GM21723 (cell line): ENCODE measurements around the gene SPECC1L.
"Not testable (repeated sequence)": the region's sequence is repeated elsewhere in the genome, so short reads cannot be mapped to it uniquely, and the experiment has no call there.

Source experiments
- ATAC-seq: cut with Tn5 transposase; IDR thresholded peaks from one replicate; pipeline ENCODE4 v1.9.1; 2021; ENCODE audit warnings: mild to moderate bottlenecking, moderate library complexity; ENCODE audit not compliant: unreplicated experiment

Gene SPECC1L

GRCh38 chr22:24245584-24246561, 24.8 kb upstream of the SPECC1L start:
- ATAC-seq = not testable (repeated sequence)

DNA sequence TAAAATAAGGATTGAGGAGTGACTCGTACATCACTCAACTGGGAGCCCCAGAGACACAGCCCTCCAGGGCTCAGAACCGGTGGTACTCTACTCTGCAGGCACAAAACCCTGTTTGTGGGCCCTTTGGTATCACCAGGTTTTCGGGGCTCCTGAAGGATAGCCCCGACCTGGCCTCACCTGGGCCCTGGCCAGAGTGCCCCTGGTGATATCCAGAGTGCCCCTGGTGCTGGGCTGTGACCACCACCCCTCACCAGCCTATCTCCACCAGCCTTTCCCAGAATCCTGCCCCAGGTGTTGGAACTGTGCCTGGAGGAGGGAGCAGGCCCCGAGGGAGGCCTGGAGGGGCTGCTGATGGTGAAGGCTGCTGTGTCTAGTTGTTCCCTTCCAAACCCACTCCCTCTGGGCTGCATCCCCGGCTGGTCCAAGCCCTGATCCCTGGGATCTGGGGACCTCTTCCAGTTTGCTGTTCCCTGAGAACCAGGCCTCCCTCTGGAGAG, 23.6 kb upstream of the SPECC1L start:
- no peak for ATAC-seq

DNA sequence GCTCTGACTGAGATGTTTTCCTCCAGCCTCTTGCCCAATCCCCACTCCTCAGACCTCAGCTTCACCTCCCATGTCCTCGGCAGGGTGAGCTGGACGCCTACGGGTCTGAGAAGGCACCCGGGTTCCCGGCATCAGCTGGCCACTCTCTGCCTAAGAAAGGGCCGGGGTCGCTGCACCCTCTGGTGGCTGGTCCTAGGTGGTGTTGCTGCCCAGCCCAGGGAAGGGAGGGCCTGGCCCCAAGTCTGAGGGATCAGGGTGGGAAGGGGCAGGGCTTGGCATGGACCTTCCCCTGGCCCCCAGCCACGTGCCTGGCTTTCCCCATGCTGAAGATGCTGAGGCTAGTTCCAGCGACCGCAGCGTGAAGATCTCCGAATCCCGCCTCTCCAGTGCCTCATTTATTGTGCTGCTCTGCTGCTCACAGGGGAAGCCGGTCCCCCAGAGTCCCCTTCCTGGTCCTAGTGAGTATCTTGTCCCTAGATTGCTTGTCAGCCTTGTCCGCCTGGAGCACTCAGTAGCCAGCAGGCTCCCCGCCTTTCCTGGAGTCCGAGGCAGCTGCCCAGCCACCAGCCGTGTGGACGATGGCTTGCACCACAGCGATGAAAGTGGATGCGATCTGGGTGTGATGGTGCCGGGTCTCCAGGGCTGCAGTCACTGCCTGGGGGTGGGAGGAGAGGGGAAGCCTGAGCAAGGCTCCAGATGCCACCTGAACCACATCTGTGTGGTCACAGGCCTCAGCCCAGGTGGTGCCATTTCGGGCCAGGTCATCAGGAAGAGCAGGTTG, 22.9 kb upstream of the SPECC1L start:
- ATAC-seq = no peak

- ATAC-seq = not testable (repeated sequence)
These were observed 22.0 kb upstream of the SPECC1L start for GRCh38 chr22:24248611-24249010.

DNA sequence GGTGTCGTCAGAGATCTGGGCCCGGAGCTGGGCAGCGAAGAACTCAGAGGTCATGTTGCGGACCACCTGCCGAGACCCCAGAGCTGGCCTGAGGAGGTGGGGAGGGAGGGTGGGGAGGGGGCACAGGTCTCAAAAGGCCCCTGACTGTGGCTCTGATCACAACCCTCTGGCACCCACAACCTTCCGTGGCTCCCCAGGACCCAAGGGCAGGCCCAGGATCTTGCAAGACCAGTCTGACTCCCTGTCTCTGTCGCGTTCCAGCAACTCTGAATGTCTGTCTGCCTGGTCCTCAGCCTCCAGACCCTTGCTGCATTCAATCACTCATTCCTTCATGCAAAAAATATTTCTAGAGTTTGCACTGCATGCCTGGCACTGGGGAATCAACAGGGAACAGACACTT, 21.2 kb upstream of the SPECC1L start:
- not testable (repeated sequence) for ATAC-seq

DNA sequence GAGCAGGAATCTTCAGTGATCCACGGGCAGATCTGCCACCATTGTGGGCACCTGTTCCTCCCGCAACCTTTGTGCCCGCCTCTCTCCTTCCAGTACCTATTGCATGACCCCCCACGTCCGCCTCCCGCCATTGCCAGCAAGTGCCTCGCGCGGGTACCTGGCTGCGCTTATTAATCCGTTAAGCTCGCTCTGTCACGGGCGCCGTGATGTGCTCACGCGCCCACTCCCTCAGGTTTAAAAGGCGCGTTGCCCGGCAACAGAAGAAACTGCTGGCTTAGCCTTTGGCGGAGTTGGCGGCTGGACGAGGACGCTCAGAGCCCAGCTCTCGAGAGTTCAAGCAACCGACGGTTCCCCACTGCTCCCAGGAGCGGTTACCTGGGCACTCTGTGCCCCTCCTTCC, 19.3 kb upstream of the SPECC1L start:
- not testable (repeated sequence) for ATAC-seq

DNA sequence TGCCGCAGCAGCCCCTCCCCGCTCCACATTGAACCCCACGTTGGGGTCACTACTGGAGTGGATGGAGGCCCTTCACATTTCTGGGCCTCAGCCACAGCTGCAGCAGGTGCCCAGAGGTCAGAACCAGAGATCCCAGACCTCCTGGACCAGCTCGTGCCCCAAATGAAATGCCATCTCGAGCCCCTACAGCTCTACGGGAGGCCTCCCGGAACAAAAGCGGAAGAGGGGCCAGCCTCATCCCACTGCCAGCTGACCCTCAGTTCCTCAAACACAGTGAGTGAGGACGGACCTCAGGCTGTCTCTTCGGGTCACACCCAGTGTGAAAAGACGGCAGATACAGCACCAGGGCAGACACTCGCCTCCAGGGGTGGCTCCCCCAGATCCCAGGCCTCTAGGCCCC, 17.5 kb upstream of the SPECC1L start:
- not testable (repeated sequence) for ATAC-seq

- ATAC-seq = not testable (repeated sequence)
These were observed 14.5 kb upstream of the SPECC1L start for GRCh38 chr22:24256136-24256535.

GRCh38 chr22:24256736-24257135, 13.9 kb upstream of the SPECC1L start:
- not testable (repeated sequence) for ATAC-seq

GRCh38 chr22:24259459-24259858, 11.2 kb upstream of the SPECC1L start:
- ATAC-seq = not testable (repeated sequence)

GRCh38 chr22:24262185-24262749, 8.4 kb upstream of the SPECC1L start:
- not testable (repeated sequence) for ATAC-seq

DNA sequence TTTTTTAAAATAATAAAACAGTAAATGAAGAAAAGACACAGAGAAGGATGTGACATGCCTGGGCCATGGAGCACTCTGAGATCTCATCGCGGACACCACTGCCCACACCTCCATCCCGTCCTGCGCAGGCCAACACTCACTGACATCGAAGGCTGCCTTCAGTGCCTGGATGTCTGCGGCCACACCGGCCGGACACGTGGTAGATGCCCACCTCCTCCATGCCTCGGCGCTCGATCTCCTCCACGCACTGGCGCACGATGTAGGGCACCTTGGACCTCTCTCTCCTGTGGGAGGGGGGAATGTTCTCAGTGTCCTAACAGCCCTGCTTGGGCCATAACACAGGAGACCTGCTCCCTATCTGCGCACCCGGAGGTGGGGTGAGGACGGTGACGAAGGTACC, 7.2 kb upstream of the SPECC1L start:
- ATAC-seq = not testable (repeated sequence)

- ATAC-seq = not testable (repeated sequence)
These were observed 6.2 kb upstream of the SPECC1L start for GRCh38 chr22:24264329-24264896.

DNA sequence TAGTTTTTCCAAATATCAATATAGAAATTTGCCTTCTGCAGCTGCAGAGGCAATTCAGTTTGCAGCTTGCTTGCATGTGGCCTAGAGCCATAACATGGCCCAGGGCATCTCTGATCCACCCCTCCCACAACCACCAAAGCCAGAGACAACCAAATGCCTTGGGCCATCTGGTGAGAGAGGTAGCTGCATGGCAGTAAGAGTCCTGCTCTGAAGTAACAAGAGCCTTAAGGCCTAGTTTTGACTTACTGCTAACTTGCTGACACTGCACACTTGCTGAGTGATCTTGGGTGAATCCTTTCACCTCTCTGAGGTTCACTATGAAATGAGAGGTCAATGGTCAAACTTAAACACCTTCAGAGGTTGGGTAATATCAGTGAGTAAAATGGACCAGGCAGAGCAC, 4.9 kb upstream of the SPECC1L start:
- ATAC-seq = no peak

GRCh38 chr22:24266495-24266894, 4.1 kb upstream of the SPECC1L start:
- not testable (repeated sequence) for ATAC-seq

DNA sequence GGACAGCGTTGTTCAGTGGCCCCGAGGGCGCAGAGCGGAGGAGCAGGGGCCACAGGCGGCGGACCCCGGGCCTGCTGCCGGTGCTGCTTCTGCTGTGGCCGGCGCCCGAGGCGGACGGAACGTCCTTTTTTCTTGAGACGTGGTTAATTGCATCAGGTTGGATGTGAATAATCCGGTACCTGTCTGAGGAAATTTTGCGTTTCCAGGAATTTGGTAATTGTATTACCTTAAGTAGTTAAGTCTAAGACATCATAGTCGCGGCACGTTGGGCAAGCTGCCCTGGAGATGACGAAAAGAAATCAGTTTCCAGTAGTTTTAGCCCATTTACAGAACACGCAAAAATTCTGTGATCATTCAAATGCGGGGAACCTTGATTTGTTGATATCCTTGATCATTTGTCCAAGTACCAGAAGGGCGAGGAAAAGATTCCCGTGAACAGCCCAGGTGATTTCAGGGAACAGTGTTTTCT, 789 bp downstream of the SPECC1L start:
- ATAC-seq = peak; percentile 28

- ATAC-seq = not testable (repeated sequence)
These were observed 2.4 kb downstream of the SPECC1L start for GRCh38 chr22:24273031-24273430.

GRCh38 chr22:24273906-24274305, 3.3 kb downstream of the SPECC1L start:
- not testable (repeated sequence) for ATAC-seq

DNA sequence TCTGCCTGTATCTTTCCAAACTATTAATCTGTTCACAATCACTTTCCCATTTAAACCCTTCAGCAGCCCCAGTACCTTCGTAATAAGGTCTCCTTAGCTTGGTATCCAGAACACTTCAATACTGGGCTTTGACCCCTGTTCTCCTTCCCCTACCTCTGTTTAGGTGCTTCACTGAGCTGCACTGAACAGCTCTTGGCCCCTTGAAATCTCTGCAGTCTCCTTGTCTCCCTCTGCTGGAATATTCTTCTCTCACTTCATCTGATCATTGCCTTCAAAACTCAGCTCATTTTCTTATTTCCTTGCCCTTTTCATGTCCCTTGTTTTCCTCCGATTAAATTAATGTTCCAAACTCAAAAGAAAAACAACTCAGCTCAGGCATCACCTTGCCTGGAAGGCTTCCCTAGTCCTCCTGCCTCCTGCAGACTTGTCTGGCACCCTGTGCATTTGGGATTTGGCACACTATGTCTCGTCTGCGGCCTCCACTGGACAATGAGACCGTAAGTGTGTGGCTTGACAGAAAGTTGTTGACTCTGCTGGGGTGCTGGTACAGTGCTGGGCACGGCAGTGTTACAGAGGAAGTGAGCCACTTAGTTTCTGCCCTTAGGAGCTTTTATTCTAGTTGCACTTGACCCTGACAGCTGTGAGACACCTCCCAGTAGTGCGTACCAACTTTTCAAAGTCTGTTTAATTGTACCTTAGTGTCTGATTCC, 4.2 kb downstream of the SPECC1L start:
- not testable (repeated sequence) for ATAC-seq

DNA sequence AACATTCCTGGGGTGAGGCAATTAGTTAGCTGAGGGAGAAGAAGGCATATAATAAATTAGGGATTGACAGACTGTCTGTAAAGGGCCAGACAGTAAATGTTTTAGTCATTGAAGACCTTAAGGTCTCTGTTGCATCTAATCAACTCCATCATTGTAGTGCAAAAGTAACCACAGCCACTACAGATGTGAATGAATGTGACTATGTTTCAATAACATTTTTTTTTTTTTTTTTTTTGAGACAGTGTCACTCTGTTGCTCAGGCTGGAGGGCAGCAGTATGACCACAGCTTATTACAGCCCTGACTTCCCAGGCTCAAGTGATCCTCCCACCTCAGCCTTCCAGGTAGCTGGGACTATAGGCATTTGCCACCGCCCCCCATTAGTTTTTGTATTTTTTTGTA, 9.7 kb downstream of the SPECC1L start:
- not testable (repeated sequence) for ATAC-seq
